HUES48 (cell line): Measurements from ENCODE around the gene KRTAP15-1.

Experiments
- H3K27ac ChIP-seq: one replicate; pipeline ENCODE4 v1.7.0; 2013; ENCODE audit warnings: low read depth, low read length, inconsistent platforms
- H3K27me3 ChIP-seq: 2 replicates; pipeline ENCODE4 v1.6.1; 2013; ENCODE audit warnings: mild to moderate bottlenecking, low read length; ENCODE audit not compliant: control insufficient read depth, insufficient read depth
- H3K36me3 ChIP-seq: 2 replicates; pipeline ENCODE4 v1.6.1; 2013; ENCODE audit warnings: low read length; ENCODE audit not compliant: control insufficient read depth, insufficient read depth
- H3K4me1 ChIP-seq: 2 replicates; pipeline ENCODE4 v1.6.1; 2013; ENCODE audit warnings: mild to moderate bottlenecking, low read length; ENCODE audit not compliant: control insufficient read depth, insufficient read depth
- H3K4me3 ChIP-seq: 2 replicates; pipeline ENCODE4 v1.5.1; 2013; ENCODE audit warnings: mild to moderate bottlenecking, low read depth, low read length
- H3K9ac ChIP-seq: 2 replicates; pipeline ENCODE4 v1.6.1; 2013; ENCODE audit warnings: mild to moderate bottlenecking, low read depth, low read length, moderate library complexity
- H3K9me3 ChIP-seq: 2 replicates; pipeline ENCODE4 v1.6.1; 2013; ENCODE audit warnings: low read length; ENCODE audit not compliant: control insufficient read depth, insufficient read depth

Gene KRTAP15-1

GRCh38 chr21:30487336-30487735 is 47.3 kb downstream of the KRTAP15-1 start, which contains the start of gene KRTAP19-2:
TSS of gene KRTAP19-2 (minus strand) at chr21:30487436. CDS start at chr21:30487348, 88 bp downstream.
- no peak within 1 kb of the TSS for H3K9ac ChIP-seq
- H3K27me3 ChIP-seq: no peaks in the 10 kb centered on the region
- no peaks in the 10 kb centered on the region for H3K4me1 ChIP-seq
- H3K9me3 ChIP-seq: peaks cover 35% of the 10 kb centered on the region
- H3K4me3 ChIP-seq: no peak within 1 kb of the TSS; the same call in 1 of the 2 replicates
- H3K27ac ChIP-seq: no peak within 1 kb of the TSS
- no peaks in the 10 kb centered on the region for H3K36me3 ChIP-seq
